LHCN-M2 (cell line): ENCODE measurements around the gene MTF1. TPM values are rescaled to one million over a fixed set of nuclear protein-coding genes. Genes with fewer than 3 reads are reported as not detected.
"Not testable (repeated sequence)": the region's sequence is repeated elsewhere in the genome, so short reads cannot be mapped to it uniquely, and the experiment has no call there.

Experiments used
- DNase-seq: peaks from one replicate; pipeline ENCODE4 v3.0.0-alpha.2; 2012; ENCODE audit warnings: low read depth
- total RNA-seq: library from RNA; depleted of rRNA; stranded (reverse); fragments of >200 nt; gene quantifications from 2 replicates; pipeline ENCODE4 v1.2.3, GENCODE V29; 2014; rRNA removed

Gene MTF1
- total RNA-seq, 1 experiment from 2014 or later = 2.1 TPM

- no peak for DNase-seq
Measured at GRCh38 chr1:37794372-37795339, 64.7 kb downstream of the MTF1 start.

- peak; percentile 37 for DNase-seq
Measured at GRCh38 chr1:37793773-37794371, 65.5 kb downstream of the MTF1 start, which contains the start of gene MANEAL. Gene MANEAL (plus strand): TSS chr1:37793847. CDS start chr1:37794183, 336 bp downstream.

- DNase-seq = no peak
Measured at GRCh38 chr1:37792943-37793686, 66.3 kb downstream of the MTF1 start.

GRCh38 chr1:37782491-37782890 lies 76.9 kb downstream of the MTF1 start:
- no peak for DNase-seq

GRCh38 chr1:37778654-37779053 lies 80.7 kb downstream of the MTF1 start:
- no peak for DNase-seq

GRCh38 chr1:37776946-37777516 lies 82.4 kb downstream of the MTF1 start:
- no peak for DNase-seq

GRCh38 chr1:37771440-37771839 lies 88.0 kb downstream of the MTF1 start:
- DNase-seq = not testable (repeated sequence)

GRCh38 chr1:37767488-37767887 lies 91.9 kb downstream of the MTF1 start:
- DNase-seq = no peak

- DNase-seq = no peak
Measured at GRCh38 chr1:37765916-37766664, 93.3 kb downstream of the MTF1 start.

GRCh38 chr1:37764888-37765441 lies 94.4 kb downstream of the MTF1 start, which contains the start of gene EPHA10:
Gene EPHA10 (minus strand): TSS chr1:37765120. CDS start chr1:37765066, 54 bp downstream.
- no peak for DNase-seq

- peak; percentile 10 for DNase-seq
Measured at GRCh38 chr1:37764414-37764825, 95.0 kb downstream of the MTF1 start.

GRCh38 chr1:37763791-37764413 lies 95.5 kb downstream of the MTF1 start:
- DNase-seq = no peak

GRCh38 chr1:37762516-37762915 lies 96.9 kb downstream of the MTF1 start:
- DNase-seq = no peak

- DNase-seq = no peak
Measured at GRCh38 chr1:37761416-37762095, 97.8 kb downstream of the MTF1 start.

Other genes starting within 250 kb of the MTF1 start
- gene RSPO1, start 224.7 kb downstream of the MTF1 start, total RNA-seq = not detected in 2 replicates
- gene CDCA8, start 167.1 kb downstream of the MTF1 start, total RNA-seq = 45.3 and 47.6 TPM in 2 replicates
- gene EPHA10, start 94.5 kb downstream of the MTF1 start, total RNA-seq = not detected in 2 replicates
- 2.5 and 2.9 TPM in 2 replicates for gene MANEAL, start 65.7 kb downstream of the MTF1 start, total RNA-seq
- gene C1orf122, start 51.8 kb downstream of the MTF1 start, total RNA-seq = 81.4 and 86.5 TPM in 2 replicates
- 24.1 and 29.0 TPM in 2 replicates for gene YRDC, start 51.4 kb downstream of the MTF1 start, total RNA-seq
- gene INPP5B, start 87.5 kb upstream of the MTF1 start, total RNA-seq = 20.1 and 22.7 TPM in 2 replicates
- gene SF3A3, start 130.4 kb upstream of the MTF1 start, total RNA-seq = 86.7 and 96.1 TPM in 2 replicates
- 37.3 and 39.0 TPM in 2 replicates for gene FHL3, start 145.9 kb upstream of the MTF1 start, total RNA-seq
- 100 and 107 TPM in 2 replicates for gene UTP11, start 153.1 kb upstream of the MTF1 start, total RNA-seq
- gene POU3F1, start 187.2 kb upstream of the MTF1 start, total RNA-seq = not detected in 2 replicates